HepG2 (cell line): ENCODE data around the gene MYORG. TPM values are rescaled to one million over a fixed set of nuclear protein-coding genes. Genes with fewer than 3 reads are reported as not detected.

Experiments
- ATAC-seq: fragments of 200-7000 bp; cut with Tn5 transposase; 3 replicates; pipeline ENCODE4 v1.9.1; 2020; ENCODE audit warnings: mild to moderate bottlenecking, moderate library complexity
- BruUV-seq: library from RNA; stranded (reverse); fragments of 400-500 nt; replicated peaks from 2 replicates; lab custom pipeline; 2021; lab: Mats Ljungman, UMichigan
- CTCF ChIA-PET: fragments of 300-600 bp; formaldehyde crosslinking; extraction: SDS; loops from one replicate; lab custom pipeline; 2021; ENCODE audit warnings: low total read pairs, inconsistent platforms, low intra/inter-chr PET ratio; lab: Yijun Ruan, JAX
- POLR2A ChIA-PET: fragments of 350-600 bp; sonication (Branson Sonifier 250); formaldehyde crosslinking; loops from one replicate; lab custom pipeline; 2020; ENCODE audit warnings: antibody characterized with exemption, inconsistent platforms; lab: Yijun Ruan, JAX
- DNase-seq: peaks from one replicate; pipeline ENCODE4 v3.0.0-alpha.2; 2015; ENCODE audit warnings: low spot score
- FAIRE-seq: peaks from 3 replicates; lab custom pipeline; 2011; peaks lifted over from hg19 to GRCh38; lab: Jason Lieb, UNC
- H2AFZ ChIP-seq: one replicate; pipeline ENCODE4 v1.6.1; 2011; ENCODE audit warnings: low read length, inconsistent platforms
- H3K27ac ChIP-seq: fragments of 300-600 bp; 3 replicates; pipeline ENCODE4 v1.8.0; 2011; ENCODE audit warnings: mixed run types, mild to moderate bottlenecking, mixed read lengths, low read length, inconsistent platforms; ENCODE audit not compliant: insufficient read depth; ENCODE audit errors: extremely low read length
- H3K27me3 ChIP-seq, 2 experiments: fragments of 200-600 bp in 1 of 2; 2 replicates in 1 of 2; 3 replicates in 1 of 2; pipeline versions ENCODE4 v1.6.0 to v1.8.0; 2011; ENCODE audit warnings: low read length in 2 of 2, mild to moderate bottlenecking in 2 of 2, moderate library complexity in 2 of 2, inconsistent platforms in 1 of 2; ENCODE audit not compliant: insufficient read depth in 2 of 2, control insufficient read depth in 1 of 2
- H3K36me3 ChIP-seq, 2 experiments: fragments of 200-600 bp in 1 of 2; replicated peaks in 1 of 2; 2 replicates in 1 of 2; 3 replicates in 1 of 2; pipeline versions ENCODE4 v1.5.1 to v1.8.0; 2011; ENCODE audit warnings: low read length in 2 of 2, inconsistent platforms in 1 of 2; ENCODE audit not compliant: insufficient read depth in 2 of 2, control insufficient read depth in 1 of 2
- H3K4me1 ChIP-seq: 2 replicates; pipeline ENCODE4 v1.5.1; 2012; ENCODE audit warnings: low read length, inconsistent platforms; ENCODE audit not compliant: insufficient read depth
- H3K4me2 ChIP-seq: 2 replicates; pipeline ENCODE4 v1.6.0; 2011; ENCODE audit warnings: low read depth, low read length, inconsistent platforms
- H3K4me3 ChIP-seq, 3 experiments: fragments of 200-600 bp in 1 of 3; sonication (generic), shearing (Covaris generic) in 1 of 3; replicated peaks in 1 of 3; 2 replicates each; pipeline ENCODE4 v1.5.1; 2011 to 2016; ENCODE audit warnings: low read length in 3 of 3, inconsistent platforms in 2 of 3, low read depth in 2 of 3, mild to moderate bottlenecking in 2 of 3, control low read depth in 1 of 3, mixed read lengths in 1 of 3; ENCODE audit not compliant: insufficient read depth in 1 of 3
- H3K79me2 ChIP-seq: one replicate; pipeline ENCODE4 v1.6.1; 2011; ENCODE audit warnings: low read length, inconsistent platforms; ENCODE audit not compliant: insufficient read depth
- H3K9ac ChIP-seq: 2 replicates; pipeline ENCODE4 v1.6.0; 2011; ENCODE audit warnings: mild to moderate bottlenecking, low read depth, low read length, inconsistent platforms; ENCODE audit not compliant: insufficient read depth
- H3K9me3 ChIP-seq: 2 replicates; pipeline ENCODE4 v1.5.1; 2012; ENCODE audit warnings: mild to moderate bottlenecking, low read length
- H4K20me1 ChIP-seq: 2 replicates; pipeline ENCODE4 v1.6.0; 2011; ENCODE audit warnings: inconsistent platforms, mild to moderate bottlenecking, low read length, moderate library complexity; ENCODE audit not compliant: insufficient read depth
- BATF2 ChIP-seq: sonication (generic); formaldehyde crosslinking; IDR thresholded peaks from 2 replicates; pipeline ENCODE4 v1.8.0; 2022; ENCODE audit warnings: mild to moderate bottlenecking, missing genetic modification reagents, moderate library complexity
- CHCHD3 ChIP-seq: sonication (generic); formaldehyde crosslinking; IDR thresholded peaks from 2 replicates; pipeline ENCODE4 v1.8.0; 2022; ENCODE audit warnings: mild to moderate bottlenecking, missing genetic modification reagents, moderate library complexity
- NRL ChIP-seq: sonication (generic); formaldehyde crosslinking; IDR thresholded peaks from 2 replicates; pipeline ENCODE4 v1.5.0; 2020; ENCODE audit warnings: missing genetic modification reagents, mild to moderate bottlenecking, moderate library complexity, borderline replicate concordance
- YEATS2 ChIP-seq: sonication (generic); formaldehyde crosslinking; IDR thresholded peaks from 2 replicates; pipeline ENCODE4 v1.4.0; 2020; ENCODE audit warnings: missing genetic modification reagents, borderline replicate concordance
- ZNF350 ChIP-seq: sonication (generic); formaldehyde crosslinking; IDR thresholded peaks from 2 replicates; pipeline ENCODE4 v1.4.0; 2020; ENCODE audit warnings: mild to moderate bottlenecking, low read depth, missing genetic modification reagents, borderline replicate concordance
- ZNF746 ChIP-seq: sonication (generic); formaldehyde crosslinking; IDR thresholded peaks from 2 replicates; pipeline ENCODE4 v1.8.0; 2022; ENCODE audit warnings: mild to moderate bottlenecking, missing genetic modification reagents
- WGBS: methylation state at CpG from one replicate; pipeline ENCODE4 v1.1.6; 2017; ENCODE audit warnings: low lambda C conversion rate; 5-methylcytosine and 5-hydroxymethylcytosine counted together
- in situ Hi-C: cut with HindIII; loops from 2 replicates; pipeline ENCODE4 v1.10.0; 2017; ENCODE audit warnings: low pct_unique_long_range_greater_than_20kb; ENCODE audit not compliant: extremely low pct_ligation_motif_present
- intact Hi-C: fragments of 100-400 bp; cut with micrococcal nuclease; formaldehyde crosslinking; loops from one replicate; pipeline ENCODE4 v1.10.0; 2022; ENCODE audit not compliant: unreplicated experiment
- polyA plus RNA-seq, 8 experiments: library from polyadenylated mRNA; depleted of rRNA in 3 of 8; stranded (reverse) in 7 of 8; unstranded in 1 of 8; fragments of >200 nt; fragmentation: Illumina TruSeq in 4 of 8; extraction: Trizol in 4 of 8; gene quantifications; 2 replicates each; pipeline versions ENCODE4 v1.2.1 to v1.2.3, GENCODE V29; 2011 to 2016; ENCODE audit warnings: low read depth in 4 of 8, missing spikeins in 1 of 8, mixed read lengths in 1 of 8; ENCODE audit not compliant: insufficient read depth in 1 of 8
- total RNA-seq, 5 experiments: library from RNA; depleted of rRNA; stranded (reverse); fragments of >200 nt; fragmentation: Illumina TruSeq; extraction: Trizol; gene quantifications; 2 replicates each; pipeline ENCODE4 v1.2.3, GENCODE V29; 2016; ENCODE audit warnings: low read depth in 1 of 5
- TF ChIP-seq, protein P1 (sequence below): sonication (generic); formaldehyde crosslinking; IDR thresholded peaks from 2 replicates; pipeline ENCODE4 v1.4.0; 2020; ENCODE audit warnings: missing genetic modification reagents

Gene MYORG
- total and polyA plus RNA-seq, 2 of the 13 experiments (the other 11 are each of a cell fraction or from before 2014, with no cell fraction given), result 11.1 to 22.4 TPM

GRCh38 chr9:34381323-34381722, 4.6 kb upstream of the MYORG start:
- intact Hi-C loops, result no loop called here
- H3K9me3 ChIP-seq, result no peaks in the 10 kb centered on the region
- H3K27ac ChIP-seq, result no peak overlapping the region
- BruUV-seq, result no TSS peak
- H2AFZ ChIP-seq, result no peak overlapping the region
- H3K27me3 ChIP-seq, result no peaks in the 10 kb centered on the region; a peak in 1 of 5 replicates
- no peak for DNase-seq
- H3K79me2 ChIP-seq, result no peaks in the 10 kb centered on the region
- WGBS, result 63% methylated on average over 17 of the region's 17 CpGs
- TF ChIP-seq, protein P1, sequence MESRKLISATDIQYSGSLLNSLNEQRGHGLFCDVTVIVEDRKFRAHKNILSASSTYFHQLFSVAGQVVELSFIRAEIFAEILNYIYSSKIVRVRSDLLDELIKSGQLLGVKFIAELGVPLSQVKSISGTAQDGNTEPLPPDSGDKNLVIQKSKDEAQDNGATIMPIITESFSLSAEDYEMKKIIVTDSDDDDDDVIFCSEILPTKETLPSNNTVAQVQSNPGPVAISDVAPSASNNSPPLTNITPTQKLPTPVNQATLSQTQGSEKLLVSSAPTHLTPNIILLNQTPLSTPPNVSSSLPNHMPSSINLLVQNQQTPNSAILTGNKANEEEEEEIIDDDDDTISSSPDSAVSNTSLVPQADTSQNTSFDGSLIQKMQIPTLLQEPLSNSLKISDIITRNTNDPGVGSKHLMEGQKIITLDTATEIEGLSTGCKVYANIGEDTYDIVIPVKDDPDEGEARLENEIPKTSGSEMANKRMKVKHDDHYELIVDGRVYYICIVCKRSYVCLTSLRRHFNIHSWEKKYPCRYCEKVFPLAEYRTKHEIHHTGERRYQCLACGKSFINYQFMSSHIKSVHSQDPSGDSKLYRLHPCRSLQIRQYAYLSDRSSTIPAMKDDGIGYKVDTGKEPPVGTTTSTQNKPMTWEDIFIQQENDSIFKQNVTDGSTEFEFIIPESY (CRISPR knock-in tag), result peak; percentile 80
- TF ChIP-seq ZNF350 (CRISPR knock-in tag) (no peak), ZNF746 (CRISPR knock-in tag) (0 out of 2 replicates have a peak, but pooled peaks have one; percentile 16), YEATS2 (CRISPR knock-in tag) (no peak), CHCHD3 (CRISPR knock-in tag) (0 out of 2 replicates have a peak, but pooled peaks have one; percentile 17), NRL (CRISPR knock-in tag) (0 out of 2 replicates have a peak, but pooled peaks have one; percentile 5), BATF2 (CRISPR knock-in tag) (0 out of 2 replicates have a peak, but pooled peaks have one; percentile 2)
- CTCF ChIA-PET, result interaction anchor here (7.2 kb wide), 1 partner anchor 49 kb away, joined by 143 read pairs; the partner anchor contains the start of genes KIF24 and NUDT2
- no peaks in the 10 kb centered on the region for H4K20me1 ChIP-seq
- FAIRE-seq, result no peak
- POLR2A ChIA-PET, result no interaction called here
- H3K4me3 ChIP-seq, result peak overlapping the region; percentile 57 to 76 (median 58); a peak in 5 of 6 replicates
- peak overlapping the region; percentile 61; the same call in 1 of the 2 replicates for H3K9ac ChIP-seq
- ATAC-seq, result no peak
- peaks cover 55% of the 10 kb centered on the region for H3K4me1 ChIP-seq
- no peaks in the 10 kb centered on the region for H3K36me3 ChIP-seq
- peak overlapping the region; percentile 97 for H3K4me2 ChIP-seq
- in situ Hi-C loops, result no loop called here
